Pancreas (tissue), 10 donors: ENCODE results near the gene IGFN1. TPM values are rescaled to one million over a fixed set of nuclear protein-coding genes. Genes with fewer than 3 reads are reported as not detected.

ENCODE experiments used
- ATAC-seq, 4 donors: fragments of 200-7000 bp; cut with Tn5 transposase; one replicate each; pipeline versions ENCODE4 v1.8.0 to v1.9.1; 2020; ENCODE audit warnings: mild to moderate bottlenecking in 4 of 4, moderate library complexity in 4 of 4
- DNase-seq, 6 donors: peaks; one replicate each; pipeline ENCODE4 v3.0.0-alpha.2; 2020
- FAIRE-seq: peaks from 2 replicates; lab custom pipeline; 2012; peaks lifted over from hg19 to GRCh38; lab: Jason Lieb, UNC
- H3K27ac ChIP-seq, 4 donors: fragments of 200-600 bp; sonication (generic); 1 replicate in 3 of 4; 2 replicates in 1 of 4; pipeline versions ENCODE4 v1.5.0 to v1.8.0; 2020
- H3K27me3 ChIP-seq, 4 donors: fragments of 200-600 bp; one replicate each; pipeline ENCODE4 v1.8.0; 2021
- H3K36me3 ChIP-seq, 3 donors: fragments of 200-600 bp; sonication (generic) in 1 of 3; one replicate each; pipeline versions ENCODE4 v1.5.0 to v1.8.0; 2020 to 2021
- H3K4me1 ChIP-seq, 3 donors: fragments of 200-600 bp; one replicate each; pipeline ENCODE4 v1.8.0; 2021
- H3K4me3 ChIP-seq, 4 donors: fragments of 200-600 bp; sonication (generic) in 2 of 4; one replicate each; pipeline versions ENCODE4 v1.5.0 to v1.8.0; 2020 to 2021
- H3K9me3 ChIP-seq, 4 donors: fragments of 200-600 bp; one replicate each; pipeline ENCODE4 v1.8.0; 2021
- WGBS, 2 donors: extraction: QIAGEN DNeasy Blood & Tissue Kit; methylation state at CpG; one replicate each; pipeline ENCODE4 v1.1.7; 2013; 5-methylcytosine and 5-hydroxymethylcytosine counted together
- intact Hi-C, 3 donors: fragments of 100-400 bp; cut with DNase I; formaldehyde crosslinking; loops; one replicate each; pipeline versions ENCODE4 v1.11.1 to v1.14.2; 2022
- polyA plus RNA-seq, 2 donors: library from polyadenylated mRNA; stranded (reverse); fragments of 200-250 nt; gene quantifications; one replicate each; pipeline ENCODE4 v1.2.3, GENCODE V29; 2013
- total RNA-seq, 6 donors: library from RNA; stranded (reverse); fragmentation: NEBNext Ultra II Directional in 4 of 6; extraction: Animal tissue kit (Norgen Biotek cat#: 25700) in 4 of 6; gene quantifications; one replicate each; pipeline versions ENCODE4 v1.2.1 to v1.2.4, GENCODE V29; 2021 to 2023
- TF ChIP-seq, protein P1 (sequence below), 4 donors: fragments of 200-600 bp; sonication (generic) in 3 of 4; IDR thresholded peaks; one replicate each; pipeline versions ENCODE4 v1.5.0 to v1.8.0; 2021; ENCODE audit warnings: antibody characterized with exemption in 4 of 4
- donor health status: healthy with polysubstance abuse.
- donor health status: DM: no; HTN: no; CAD: no; lungs with moderate emphysema.
- donor health status: DM: no; HTN: no; CAD: no.
- donor health status: control.
- donor health status: control.
- donor health status: Bipolar disorder and iron deficiency.
- donor health status: DM: yes; HTN: yes; CAD: no.
- donor health status: DM: no; HTN: no; CAD: no.
- donor health status: DM: no; HTN: no; CAD: no.
- donor health status: DM: yes; HTN: yes; CAD: no.

Gene IGFN1
- total and polyA plus RNA-seq, 8 donors = 4.1 to 48.4 (median 14.6) TPM

DNA sequence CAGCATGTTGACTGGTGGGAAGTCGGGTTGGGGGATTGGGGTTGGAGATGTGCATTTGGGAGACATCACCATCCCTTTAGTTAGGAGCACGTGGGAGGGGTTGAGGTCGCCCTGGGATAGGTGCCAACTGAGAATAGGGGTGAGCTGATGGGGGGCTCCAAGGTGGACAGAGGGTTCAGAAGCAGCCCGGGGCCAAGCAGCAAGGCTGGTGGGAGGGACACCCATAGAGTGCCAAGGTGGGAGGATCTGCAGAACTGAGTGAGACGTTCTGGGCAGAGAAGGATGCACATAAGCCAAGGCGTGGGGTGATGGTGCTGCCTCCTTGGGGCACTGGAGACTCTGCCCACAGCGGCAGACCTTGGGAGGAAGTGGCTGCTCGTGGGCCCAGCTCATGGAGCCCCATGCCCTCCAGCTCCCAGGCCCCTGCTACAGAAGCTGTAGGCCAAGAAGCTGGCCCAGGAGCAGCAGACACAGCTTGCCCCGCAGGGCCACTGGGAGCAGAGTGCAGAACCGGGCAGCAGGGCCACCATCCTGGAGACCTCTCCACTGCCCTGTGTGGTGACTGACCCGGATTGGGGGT lies 61.3 kb downstream of the IGFN1 start:
- intact Hi-C loops = loop anchor here (2.0 to 10.0 kb wide), 3 partner anchors 103 to 109 kb away; no protein-coding TSS in a partner anchor
- WGBS, 2 donors = 58 to 70% methylated on average over 11 of the region's 11 CpGs

DNA sequence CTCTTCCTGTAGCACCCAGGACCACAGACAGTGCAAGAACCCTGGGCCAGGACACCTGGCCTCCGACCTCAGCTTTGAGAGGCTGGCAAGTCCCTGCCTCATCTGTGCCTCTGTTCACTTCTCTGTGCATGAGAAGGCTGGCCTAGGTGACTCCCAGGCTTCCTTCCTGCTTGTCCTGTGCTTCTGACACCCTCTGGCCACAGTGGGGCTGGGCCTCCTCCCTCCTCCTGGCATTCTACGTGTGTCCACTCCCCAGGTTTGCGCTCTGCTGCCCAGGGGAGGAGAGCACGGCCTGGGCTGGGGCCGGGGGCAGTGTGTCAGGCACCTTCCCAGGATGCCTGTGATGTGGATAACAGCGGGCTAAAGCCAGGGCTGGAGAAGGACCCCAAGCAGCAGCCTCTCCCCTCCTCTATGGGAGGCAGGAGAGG lies 62.3 kb downstream of the IGFN1 start:
- 75 to 85% methylated on average over 6 of the region's 6 CpGs for WGBS, 2 donors
- peak in 1 of 6 donors; percentile 37 for DNase-seq
- intact Hi-C loops = loop anchor here (2.0 to 10.0 kb wide), 3 partner anchors 102 to 108 kb away; no protein-coding TSS in a partner anchor
- Histone ChIP-seq H3K27ac (no peak overlapping the region), H3K4me3 (no peak overlapping the region), H3K27me3 (no peaks in the 10 kb centered on the region), H3K36me3 (no peaks in the 10 kb centered on the region), H3K9me3 (no peaks in the 10 kb centered on the region), H3K4me1 (no peaks in the 10 kb centered on the region)
- no peak for ATAC-seq
- TF ChIP-seq, protein P1, sequence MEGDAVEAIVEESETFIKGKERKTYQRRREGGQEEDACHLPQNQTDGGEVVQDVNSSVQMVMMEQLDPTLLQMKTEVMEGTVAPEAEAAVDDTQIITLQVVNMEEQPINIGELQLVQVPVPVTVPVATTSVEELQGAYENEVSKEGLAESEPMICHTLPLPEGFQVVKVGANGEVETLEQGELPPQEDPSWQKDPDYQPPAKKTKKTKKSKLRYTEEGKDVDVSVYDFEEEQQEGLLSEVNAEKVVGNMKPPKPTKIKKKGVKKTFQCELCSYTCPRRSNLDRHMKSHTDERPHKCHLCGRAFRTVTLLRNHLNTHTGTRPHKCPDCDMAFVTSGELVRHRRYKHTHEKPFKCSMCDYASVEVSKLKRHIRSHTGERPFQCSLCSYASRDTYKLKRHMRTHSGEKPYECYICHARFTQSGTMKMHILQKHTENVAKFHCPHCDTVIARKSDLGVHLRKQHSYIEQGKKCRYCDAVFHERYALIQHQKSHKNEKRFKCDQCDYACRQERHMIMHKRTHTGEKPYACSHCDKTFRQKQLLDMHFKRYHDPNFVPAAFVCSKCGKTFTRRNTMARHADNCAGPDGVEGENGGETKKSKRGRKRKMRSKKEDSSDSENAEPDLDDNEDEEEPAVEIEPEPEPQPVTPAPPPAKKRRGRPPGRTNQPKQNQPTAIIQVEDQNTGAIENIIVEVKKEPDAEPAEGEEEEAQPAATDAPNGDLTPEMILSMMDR (IDR thresholded peaks at IDR 0.05) = no peak
- FAIRE-seq = no peak

More for the DNA sequence above, 61.3 kb downstream of the IGFN1 start:
- Histone ChIP-seq H3K36me3 (no peaks in the 10 kb centered on the region), H3K27me3 (no peaks in the 10 kb centered on the region), H3K27ac (no peak overlapping the region), H3K4me3 (no peak overlapping the region), H3K9me3 (no peaks in the 10 kb centered on the region), H3K4me1 (no peaks in the 10 kb centered on the region)
- FAIRE-seq = no peak
- TF ChIP-seq, protein P1 (IDR thresholded peaks at IDR 0.05) = no peak
- DNase-seq = peak in 1 of 6 donors; percentile 42
- no peak for ATAC-seq

DNA sequence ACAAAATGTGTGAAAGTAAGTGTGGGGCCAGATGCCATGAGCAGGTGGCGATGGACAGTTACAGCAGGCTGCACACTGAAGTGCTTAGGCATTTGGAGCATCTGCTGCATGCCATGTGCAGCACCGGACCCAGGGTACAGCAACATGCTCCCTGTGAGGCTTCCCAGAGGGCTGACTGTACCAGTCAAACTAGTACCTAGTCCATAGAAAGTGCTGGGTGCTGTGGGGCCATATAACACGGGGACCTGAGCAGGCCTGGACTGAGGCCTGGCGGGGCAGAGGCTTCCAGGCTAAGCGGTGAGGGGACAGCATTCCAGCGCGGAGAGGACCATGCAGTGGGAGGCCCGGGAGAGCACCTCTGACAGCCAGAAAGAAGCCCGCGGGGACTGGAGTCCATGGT lies 62.8 kb downstream of the IGFN1 start:
- Histone ChIP-seq H3K9me3 (no peaks in the 10 kb centered on the region), H3K4me3 (no peak overlapping the region), H3K36me3 (no peaks in the 10 kb centered on the region), H3K27me3 (no peaks in the 10 kb centered on the region), H3K4me1 (no peaks in the 10 kb centered on the region), H3K27ac (no peak overlapping the region)
- intact Hi-C loops = loop anchor here (2.0 to 10.0 kb wide), 3 partner anchors 101 to 107 kb away; no protein-coding TSS in a partner anchor
- FAIRE-seq (no peak), ATAC-seq (no peak), DNase-seq (peak in 1 of 6 donors; percentile 42)
- TF ChIP-seq, protein P1 (IDR thresholded peaks at IDR 0.05) = no peak
- 79 to 81% methylated on average over 10 of the region's 10 CpGs for WGBS, 2 donors

DNA sequence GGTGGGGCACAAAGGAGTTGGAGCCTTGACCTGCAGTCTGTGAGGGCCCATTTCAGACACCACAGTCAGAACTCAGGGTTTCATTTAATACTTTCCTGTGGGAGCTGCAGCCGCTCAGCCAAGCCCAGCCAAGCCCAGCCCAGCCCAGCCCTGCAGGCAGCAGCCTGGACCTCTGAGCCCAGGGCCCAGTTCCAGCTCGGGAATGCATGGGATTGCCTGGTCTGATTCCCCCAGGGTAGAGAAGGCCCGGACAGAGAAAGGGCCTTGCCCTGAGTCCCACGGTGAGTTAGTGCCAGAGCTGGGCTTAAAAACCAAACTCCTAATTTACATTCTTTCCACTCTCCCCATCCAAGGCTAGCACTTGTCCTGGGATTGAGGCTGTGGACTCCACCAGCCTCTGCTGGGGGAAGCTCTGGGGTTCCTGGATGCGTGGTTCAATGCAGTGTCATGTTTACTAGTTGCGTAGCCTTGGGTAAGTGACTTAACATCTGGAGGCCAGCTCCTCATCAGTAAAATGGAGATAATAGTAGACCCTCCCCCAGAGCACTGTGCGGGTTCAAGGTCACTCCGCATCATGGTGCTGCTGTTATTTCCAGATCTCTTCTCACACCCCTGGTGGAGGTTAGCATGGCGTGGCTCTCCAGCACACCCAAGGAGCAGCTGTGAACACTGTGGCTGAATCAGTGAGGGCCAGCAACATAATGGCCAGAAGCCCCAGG lies 63.4 kb downstream of the IGFN1 start:
- TF ChIP-seq, protein P1 (IDR thresholded peaks at IDR 0.05) = no peak
- no peak overlapping the region for H3K4me3 ChIP-seq
- H3K36me3 ChIP-seq = no peaks in the 10 kb centered on the region
- DNase-seq (peak in 1 of 6 donors; percentile 39), ATAC-seq (peak in 2 of 4 donors; percentile 13 to 18), FAIRE-seq (no peak)
- no peaks in the 10 kb centered on the region for H3K9me3 ChIP-seq
- 72 to 73% methylated on average over 9 of the region's 9 CpGs for WGBS, 2 donors
- no peaks in the 10 kb centered on the region for H3K27me3 ChIP-seq
- no peak overlapping the region for H3K27ac ChIP-seq
- intact Hi-C loops = loop anchor here (2.0 to 10.0 kb wide), 3 partner anchors 101 to 107 kb away; no protein-coding TSS in a partner anchor
- H3K4me1 ChIP-seq = no peaks in the 10 kb centered on the region
